GM18526 (cell line): ENCODE measurements around the gene CEBPA.

Source experiments
- POLR2A ChIP-seq: IDR thresholded peaks from 3 replicates; pipeline ENCODE4 v1.6.1; 2011; ENCODE audit not compliant: insufficient read length; ENCODE audit errors: extremely low read depth

The CEBPA gene

DNA sequence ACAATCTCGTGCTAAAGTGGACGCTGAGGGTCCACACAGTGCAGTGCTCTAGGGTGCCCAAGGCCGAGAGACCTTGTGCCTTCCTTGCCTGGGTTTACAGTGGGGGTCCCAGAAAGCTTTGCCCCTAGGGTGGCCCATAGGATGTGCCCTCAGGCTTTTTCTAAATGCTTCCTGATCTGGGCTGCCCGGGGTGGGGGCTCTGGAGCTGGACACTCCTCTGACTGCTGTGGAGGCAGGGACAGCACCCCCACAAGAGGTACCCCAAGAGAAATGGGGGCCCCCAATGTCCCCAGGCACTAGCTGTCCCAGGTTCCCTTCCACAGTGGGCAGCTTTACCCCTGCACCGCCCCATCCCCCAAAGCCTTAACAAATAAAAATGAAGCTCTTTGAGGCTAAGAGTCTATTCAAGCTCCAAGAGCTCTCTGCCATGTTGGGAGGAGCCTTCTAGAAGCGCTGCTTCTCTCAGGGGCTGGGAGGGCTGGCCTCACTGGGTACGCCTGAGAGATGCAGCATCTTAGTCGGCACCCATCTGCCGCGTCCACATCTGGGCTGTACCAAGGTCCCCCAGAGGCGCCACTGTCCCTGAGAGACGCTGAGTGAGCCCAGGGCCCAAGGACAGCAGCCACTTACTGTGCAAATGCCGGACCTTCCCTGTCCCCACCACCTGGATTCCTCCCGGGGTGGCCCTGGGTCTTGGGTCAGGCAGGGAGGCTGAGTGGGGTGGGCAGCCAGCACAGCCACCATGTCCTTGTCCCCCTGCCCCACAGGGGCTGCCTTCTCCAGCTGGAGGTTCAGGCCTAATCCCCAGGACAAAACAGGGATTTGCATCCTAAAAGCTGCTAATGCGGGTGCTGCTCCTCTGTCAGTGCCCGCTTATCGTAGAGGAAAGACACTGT is 27.4 kb downstream of the CEBPA start:
- no peak for TF ChIP-seq POLR2A

DNA sequence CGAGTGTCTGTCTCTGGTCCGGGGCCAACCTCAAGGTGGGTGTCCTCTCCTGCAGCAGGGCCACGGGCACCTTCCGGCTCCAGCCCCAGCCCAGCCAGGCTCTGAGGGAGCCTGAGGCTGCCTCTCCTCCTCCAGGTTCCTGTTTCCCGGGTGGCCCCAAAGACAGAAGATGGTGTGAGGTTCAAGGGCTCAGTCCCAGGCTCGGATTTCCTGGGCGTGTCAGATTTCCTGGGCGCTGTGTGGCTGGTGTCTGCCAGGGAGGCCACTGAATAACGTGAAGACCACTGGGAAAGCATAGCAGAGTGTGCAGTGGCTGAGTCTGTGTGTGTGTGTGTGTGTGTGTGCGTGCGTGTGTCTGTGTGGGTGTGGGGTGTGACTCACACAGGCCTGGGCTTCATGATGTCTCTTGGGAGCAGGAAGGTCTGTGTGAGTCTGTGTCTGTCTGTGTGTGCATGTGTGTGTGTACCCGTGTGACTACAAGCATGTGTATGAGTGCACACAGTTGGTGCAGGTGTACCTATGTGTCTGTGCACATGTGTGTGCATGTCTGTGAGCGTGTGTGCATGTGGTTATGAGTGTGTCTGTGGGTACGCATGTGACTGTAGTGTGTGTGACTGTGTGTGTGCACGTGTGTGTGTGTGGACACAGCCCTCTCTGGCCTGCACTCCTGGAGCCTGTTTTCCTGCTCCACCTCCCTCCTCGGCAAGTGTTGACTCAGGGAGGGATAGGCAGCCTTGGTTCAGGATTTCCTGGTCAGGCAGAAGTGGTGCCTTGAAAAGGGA is 28.3 kb downstream of the CEBPA start:
- no peak for TF ChIP-seq POLR2A

DNA sequence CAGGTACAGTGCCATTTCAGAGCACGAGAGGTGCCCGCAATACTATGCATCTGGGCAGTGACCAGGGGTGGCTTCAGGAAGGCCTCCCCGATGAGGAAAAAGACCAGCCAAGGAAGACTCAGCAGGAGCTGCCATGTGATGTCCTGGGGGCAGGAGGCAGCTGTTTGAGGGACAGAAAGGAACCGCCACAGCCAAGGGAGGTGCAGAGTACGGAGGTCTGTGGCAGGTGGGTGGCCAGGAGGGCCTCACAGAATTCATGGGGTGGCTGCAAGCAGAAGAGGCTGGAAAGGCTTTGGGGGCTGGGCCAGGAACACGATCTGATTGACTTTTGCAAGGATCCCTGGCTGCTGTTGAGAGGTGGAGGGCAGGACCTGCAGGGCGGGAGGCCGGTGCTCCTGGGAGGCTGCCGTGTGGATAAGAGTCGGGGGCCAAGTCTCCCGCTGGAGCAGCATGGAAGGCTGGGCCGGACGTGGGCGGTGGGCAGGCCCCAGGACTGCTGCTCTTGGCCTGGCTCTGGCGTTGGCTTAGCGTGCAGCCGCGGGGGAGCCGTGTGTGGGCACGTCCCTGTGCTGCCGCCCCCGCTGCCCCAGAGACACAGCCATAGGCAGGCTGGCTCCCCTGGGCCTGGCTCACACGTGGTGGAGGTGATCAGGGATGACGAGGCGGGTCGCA is 29.1 kb downstream of the CEBPA start:
- TF ChIP-seq POLR2A = no peak

DNA sequence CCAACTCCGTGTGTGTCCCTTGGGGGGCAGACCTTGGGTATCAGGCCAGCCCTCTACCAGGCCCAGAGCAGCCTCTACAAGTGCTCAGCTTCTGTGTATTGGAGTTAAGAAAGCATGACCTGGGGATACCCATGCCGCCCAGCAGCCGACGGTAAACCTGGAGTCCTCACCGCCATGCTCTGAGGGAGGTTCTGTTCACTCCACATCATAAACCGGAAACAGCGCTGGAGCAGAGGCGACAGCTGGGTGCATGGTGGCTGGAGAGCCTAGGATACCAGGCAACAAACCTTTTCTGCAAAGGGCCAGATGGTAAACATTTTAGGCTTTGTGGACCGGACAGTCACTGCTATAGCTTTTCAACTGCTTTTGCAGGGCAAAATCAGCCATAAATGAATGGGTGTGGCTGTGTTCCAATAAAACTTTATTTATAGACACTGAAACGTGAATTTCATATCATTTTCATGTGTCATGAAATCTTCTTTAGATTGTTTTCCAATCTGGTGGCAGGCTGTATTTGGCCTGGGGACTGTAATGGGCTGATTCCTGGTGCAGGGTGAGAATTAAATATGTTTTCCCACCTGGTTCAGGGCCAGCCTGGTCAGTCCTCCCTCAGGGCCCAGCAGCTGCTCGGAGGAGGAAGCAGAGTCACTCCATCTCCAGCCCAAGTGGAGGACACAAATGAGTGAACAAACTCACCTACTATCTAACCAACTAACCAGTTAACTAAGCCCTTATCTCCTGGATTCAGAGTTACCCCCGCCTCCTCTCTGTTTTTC is 30.9 kb downstream of the CEBPA start:
- TF ChIP-seq POLR2A = no peak

DNA sequence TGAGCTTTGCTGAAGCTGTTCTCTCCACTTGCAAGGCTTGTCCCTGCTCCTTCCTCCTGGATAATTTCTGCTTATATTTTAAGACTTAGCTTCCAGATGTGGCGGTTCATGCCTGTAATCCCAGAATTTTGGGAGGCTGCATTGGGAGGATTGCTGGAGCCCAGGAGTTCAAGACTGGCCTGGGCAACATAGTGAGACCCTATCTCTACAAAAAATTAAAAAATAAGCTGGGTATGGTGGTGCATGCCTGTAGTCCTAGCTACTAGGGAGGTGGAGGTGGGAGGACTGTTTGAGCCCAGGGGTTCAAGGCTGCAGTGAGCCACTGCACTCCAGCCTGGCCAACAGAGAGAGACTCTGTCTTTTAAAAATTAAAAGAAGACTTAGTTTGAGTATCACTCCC is 31.6 kb downstream of the CEBPA start:
- TF ChIP-seq POLR2A = no peak

DNA sequence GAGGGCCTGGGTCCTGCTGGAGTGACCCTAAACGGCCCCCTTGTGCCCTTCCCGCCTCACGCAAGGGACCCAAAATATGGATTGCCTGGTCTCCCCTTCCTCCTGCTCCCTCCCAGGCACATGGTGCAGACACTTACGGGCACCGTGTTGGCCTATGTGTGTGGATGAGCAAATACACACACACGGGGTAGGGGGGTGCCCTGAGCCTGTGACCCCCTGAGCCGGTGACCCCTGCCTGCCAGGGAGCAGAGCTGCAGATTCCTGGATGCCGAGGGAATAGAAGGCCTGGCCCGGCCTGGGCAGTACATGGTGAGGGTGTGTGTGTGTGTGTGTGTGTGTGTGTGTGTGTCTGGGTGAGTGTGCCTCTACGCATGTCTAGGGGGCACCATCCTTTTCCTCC is 33.3 kb downstream of the CEBPA start:
- no peak for TF ChIP-seq POLR2A

DNA sequence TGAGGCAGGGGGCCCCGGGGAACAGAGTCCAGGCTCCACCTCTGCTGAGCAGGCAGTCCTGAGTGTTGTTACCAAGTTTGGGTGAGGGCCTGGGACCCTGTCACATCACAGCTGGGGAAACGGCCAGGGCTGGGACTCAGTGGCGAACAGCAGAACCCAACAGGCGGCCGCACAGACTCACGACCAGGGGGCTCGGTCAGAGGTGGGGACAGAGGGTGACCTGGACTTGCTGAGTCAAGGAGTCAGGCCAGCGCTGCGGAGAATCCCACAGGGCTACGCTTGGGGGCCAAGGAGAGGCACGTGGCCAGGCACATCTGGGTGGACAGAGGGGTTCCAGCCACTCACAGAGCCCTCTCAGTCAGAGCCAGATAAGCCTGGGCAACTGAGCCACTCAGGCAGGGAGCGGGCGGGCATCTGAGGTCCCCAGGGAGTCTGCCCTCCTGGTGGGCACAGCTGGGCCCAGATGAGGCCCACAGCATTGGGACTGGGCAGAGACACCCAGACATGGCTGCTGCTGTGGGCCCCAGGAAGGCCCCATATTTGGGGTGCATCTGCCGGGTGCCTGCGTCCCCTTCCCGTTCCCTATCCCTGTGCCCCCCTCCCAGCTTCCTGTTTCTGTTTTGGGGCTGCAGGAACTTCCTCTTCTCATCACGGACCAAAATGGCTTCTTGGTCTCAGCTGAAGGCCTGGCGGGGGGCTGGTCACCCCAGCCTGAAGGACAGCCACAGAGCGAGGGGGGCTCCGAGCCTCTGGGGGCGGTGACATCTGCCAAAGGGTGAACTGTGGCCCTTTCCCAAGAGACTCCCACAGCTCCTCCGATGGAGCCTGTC is 34.0 kb downstream of the CEBPA start:
- TF ChIP-seq POLR2A = no peak

DNA sequence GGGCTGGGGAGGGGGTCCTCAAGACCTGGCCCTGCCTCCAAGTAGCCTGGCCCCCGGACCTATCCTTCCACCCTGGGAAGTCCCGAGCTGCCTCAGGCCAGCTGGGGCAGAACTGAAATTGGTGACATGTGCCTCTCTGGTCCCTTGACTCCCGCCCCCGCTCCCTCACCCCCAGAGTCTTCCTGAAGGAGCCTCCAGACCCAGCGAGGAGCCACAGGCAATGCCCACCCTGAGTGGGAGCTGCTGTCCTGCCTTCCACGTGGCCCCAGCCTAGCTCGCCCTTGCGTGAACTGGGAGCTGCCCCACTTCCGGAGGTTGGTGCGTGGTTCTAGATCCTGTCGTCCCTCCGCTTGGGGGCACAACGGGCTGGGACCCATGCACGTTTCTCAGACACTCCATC is 34.6 kb downstream of the CEBPA start:
- no peak for TF ChIP-seq POLR2A

DNA sequence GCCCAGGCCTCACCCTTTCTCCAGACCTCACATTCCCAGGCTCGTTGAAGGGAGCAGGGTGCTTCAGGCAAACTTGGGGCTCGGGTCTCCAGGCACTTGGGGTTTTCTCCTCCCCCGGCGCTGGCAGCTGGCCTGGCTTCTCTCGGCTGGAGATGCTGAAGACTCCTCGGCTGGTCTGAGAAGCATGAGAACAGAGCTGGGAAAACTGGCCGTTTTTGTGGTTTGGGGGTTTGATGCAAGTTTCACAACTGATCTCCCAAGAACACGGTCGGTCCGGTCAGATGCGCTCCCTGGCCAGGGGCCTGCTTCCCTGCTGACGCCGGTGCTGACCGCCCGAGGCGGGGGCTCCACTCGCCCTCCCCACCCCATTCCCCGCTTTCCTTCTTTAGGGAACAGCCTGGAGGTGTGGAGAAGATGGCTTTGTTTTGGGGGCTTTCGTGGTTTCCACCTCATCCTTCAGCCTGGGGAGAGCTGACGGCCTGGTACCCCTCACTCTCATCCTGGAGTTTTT is 35.3 kb downstream of the CEBPA start:
- no peak for TF ChIP-seq POLR2A

DNA sequence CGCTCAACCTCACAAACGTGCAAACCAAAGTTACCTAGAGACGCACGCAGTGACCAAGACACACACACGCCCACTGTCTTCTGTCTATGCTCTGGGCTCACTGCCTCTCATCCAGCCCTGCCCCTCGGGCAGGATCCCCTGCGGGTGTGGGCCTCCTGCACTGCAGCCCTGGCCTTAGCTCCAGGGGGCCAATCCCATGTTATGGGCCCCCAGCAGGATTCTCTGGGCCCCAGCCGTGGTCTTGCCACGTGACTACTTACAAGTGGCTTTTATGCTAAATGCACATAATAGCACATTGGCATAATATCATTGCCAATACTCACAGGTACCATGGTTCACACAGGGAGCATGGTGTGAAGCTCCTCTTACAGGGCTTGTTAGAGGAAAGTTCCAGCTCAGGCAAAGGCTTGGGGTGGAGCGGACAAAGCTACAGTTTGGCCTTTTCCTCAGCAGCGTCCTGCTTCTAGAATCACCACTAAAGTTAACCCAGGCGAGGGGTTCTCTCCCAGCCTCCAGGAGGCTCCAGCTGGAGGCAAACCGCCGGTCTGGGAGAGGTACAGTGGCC is 37.4 kb downstream of the CEBPA start:
- TF ChIP-seq POLR2A = no peak

DNA sequence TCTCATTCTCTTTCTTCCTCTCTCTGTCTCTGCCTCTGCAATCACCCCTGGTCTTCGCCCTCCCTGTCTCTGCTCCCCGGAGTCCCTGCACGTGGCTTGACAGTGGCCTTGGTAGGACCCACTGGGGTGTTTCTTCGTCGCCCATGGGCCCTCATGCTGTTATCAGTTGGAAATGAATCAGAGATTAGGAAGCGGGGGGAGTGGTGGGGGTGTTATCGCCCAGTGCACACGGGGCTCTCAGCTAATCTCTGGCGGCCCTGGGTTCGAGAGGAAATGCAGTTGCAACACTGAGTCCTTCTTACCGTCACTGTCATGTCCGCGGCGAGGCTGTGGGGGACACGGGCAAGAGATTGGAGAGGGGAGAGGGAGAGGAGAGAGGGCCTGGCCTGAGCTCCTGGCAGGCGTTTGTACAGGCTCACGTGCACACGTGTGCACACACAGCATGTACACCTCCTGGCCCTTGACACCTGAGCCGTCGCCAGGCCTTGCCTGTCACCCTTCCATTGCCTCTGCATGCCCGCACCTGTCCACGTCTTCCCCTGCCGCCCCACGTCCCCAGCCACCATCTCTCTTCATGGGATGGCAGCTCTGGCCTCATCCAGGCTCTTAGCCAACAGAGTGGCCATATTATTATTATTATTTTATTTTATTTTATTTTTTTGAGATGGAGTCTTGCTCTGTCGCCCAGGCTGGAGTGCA is 38.9 kb downstream of the CEBPA start:
- no peak for TF ChIP-seq POLR2A

DNA sequence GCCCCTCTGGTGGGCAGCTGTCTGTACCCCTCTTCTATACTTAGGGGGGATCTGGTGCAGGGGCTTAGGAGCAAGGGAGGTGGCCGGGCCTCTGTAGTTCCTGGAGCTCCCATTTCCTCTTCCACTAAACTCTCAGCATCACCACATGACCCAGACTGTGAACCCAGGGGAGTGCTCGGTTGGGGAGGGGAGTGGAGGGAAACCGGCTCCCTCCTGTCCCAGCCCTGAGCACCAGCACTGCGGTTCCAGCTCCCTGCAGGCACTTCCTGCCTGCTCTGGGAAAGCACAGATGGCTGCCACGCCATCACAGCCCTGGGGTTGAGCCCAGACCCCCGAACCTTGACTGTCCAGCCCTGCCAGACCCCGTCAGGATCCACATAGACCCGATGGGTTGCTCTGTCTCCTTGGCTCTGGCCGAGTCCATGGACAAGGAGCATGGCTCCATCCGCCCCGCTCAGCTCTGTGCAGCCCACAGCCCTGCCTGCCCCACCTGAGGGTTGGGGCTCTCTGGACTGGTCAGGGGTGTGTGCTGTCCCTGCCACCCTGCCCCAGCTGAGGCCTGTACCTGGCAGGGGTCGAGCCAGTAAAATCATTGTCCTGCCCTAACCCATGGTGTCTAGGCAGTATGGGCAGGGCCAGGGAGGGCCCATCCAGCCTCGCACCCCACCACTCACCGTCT is 40.7 kb downstream of the CEBPA start:
- no peak for TF ChIP-seq POLR2A
